ENCODE results near the gene ADAT2.

GRCh38 chr6:143498428-143498827 is 47.9 kb upstream of the ADAT2 start:
- no peak for TF ChIP-seq EZH2phosphoT487 (IDR thresholded peaks at IDR 0.05; ENCODE audit: borderline replicate concordance, low read length)
- no peak for TF ChIP-seq CTCF (IDR thresholded peaks at IDR 0.05; ENCODE audit: low read depth, low read length, poor library complexity, severe bottlenecking)

All from DOHH2 (cell line).